ENCODE results near the gene KRT79. TPM values are rescaled to one million over a fixed set of nuclear protein-coding genes. Genes with fewer than 3 reads are reported as not detected.
"Not testable (repeated sequence)": the region's sequence is repeated elsewhere in the genome, so short reads cannot be mapped to it uniquely, and the experiment has no call there.

The KRT79 gene
- not detected for total RNA-seq

- H3K4me3 ChIP-seq: no peak within 1 kb of the TSS
- no peaks in the 10 kb centered on the region for H3K4me1 ChIP-seq (replicated peaks)
- no peaks in the 10 kb centered on the region for H3K36me3 ChIP-seq
- WGBS: 79% methylated on average over 17 of the region's 22 CpGs
- H3K27me3 ChIP-seq (replicated peaks; ENCODE audit: insufficient read depth): peaks cover 3% of the 10 kb centered on the region
- TF ChIP-seq CTCF (IDR thresholded peaks at IDR 0.05) (no peak), POLR2A (IDR thresholded peaks at IDR 0.05) (no peak), POLR2AphosphoS5 (IDR thresholded peaks at IDR 0.05) (no peak)
- H3K27ac ChIP-seq: no peak within 1 kb of the TSS
- no peak for DNase-seq (ENCODE audit: low spot score)
- intact Hi-C loops (cut with DNase I): no loop called here
- H3K9me3 ChIP-seq: no peaks in the 10 kb centered on the region
These were observed at the start of gene KRT79 for GRCh38 chr12:52833922-52834726. Gene KRT79, minus strand, starts transcription at chr12:52834311. Its CDS starts 51 bp downstream, at chr12:52834260.

DNA sequence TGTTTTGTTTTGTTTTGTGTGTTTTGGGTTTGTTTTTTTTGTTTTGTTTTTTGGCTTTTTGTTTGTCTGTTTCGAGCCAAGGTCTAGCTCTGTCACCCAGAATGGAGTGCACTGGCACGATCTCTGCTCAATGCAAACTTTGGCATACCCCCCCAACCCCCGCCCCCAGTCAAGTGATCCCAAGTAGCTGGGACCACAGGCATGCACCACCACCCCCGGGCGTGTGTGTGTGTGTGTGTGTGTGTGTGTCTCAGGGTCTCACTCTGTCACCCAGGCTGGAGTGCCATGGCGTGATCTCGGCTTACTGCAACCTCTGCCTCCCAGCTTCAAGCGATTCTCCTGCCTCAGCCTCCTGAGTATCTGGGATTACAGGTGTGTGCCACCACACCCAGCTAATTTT lies 46.4 kb upstream of the KRT79 start:
- H3K9me3 ChIP-seq; H3K4me1 ChIP-seq (replicated peaks); H3K27me3 ChIP-seq (replicated peaks; ENCODE audit: insufficient read depth); H3K4me3 ChIP-seq; DNase-seq (ENCODE audit: low spot score); intact Hi-C loops (cut with DNase I); H3K36me3 ChIP-seq; H3K27ac ChIP-seq: not testable (repeated sequence)
- WGBS: 83% methylated on average over 8 of the region's 8 CpGs

- Histone ChIP-seq H3K9me3 (no peaks in the 10 kb centered on the region), H3K4me3 (no peak overlapping the region), H3K4me1 (replicated peaks) (no peaks in the 10 kb centered on the region), H3K27ac (peak overlapping the region; percentile 53 to 69), H3K36me3 (no peaks in the 10 kb centered on the region), H3K27me3 (replicated peaks; ENCODE audit: insufficient read depth) (no peaks in the 10 kb centered on the region)
- peak; percentile 89 for DNase-seq (ENCODE audit: low spot score)
- TF ChIP-seq CTCF (IDR thresholded peaks at IDR 0.05) (peak in 3 of 4 experiments; percentile 89 to 94 (median 90)), POLR2AphosphoS5 (IDR thresholded peaks at IDR 0.05) (peak; percentile 41), POLR2A (IDR thresholded peaks at IDR 0.05) (no peak)
- 9% methylated on average over 33 of the region's 38 CpGs for WGBS
- intact Hi-C loops (cut with DNase I): loop anchor here (2.0 kb wide), 1 partner anchor 727 kb away; no protein-coding TSS in a partner anchor
These were observed 45.6 kb upstream of the KRT79 start for GRCh38 chr12:52879394-52880351.

DNA sequence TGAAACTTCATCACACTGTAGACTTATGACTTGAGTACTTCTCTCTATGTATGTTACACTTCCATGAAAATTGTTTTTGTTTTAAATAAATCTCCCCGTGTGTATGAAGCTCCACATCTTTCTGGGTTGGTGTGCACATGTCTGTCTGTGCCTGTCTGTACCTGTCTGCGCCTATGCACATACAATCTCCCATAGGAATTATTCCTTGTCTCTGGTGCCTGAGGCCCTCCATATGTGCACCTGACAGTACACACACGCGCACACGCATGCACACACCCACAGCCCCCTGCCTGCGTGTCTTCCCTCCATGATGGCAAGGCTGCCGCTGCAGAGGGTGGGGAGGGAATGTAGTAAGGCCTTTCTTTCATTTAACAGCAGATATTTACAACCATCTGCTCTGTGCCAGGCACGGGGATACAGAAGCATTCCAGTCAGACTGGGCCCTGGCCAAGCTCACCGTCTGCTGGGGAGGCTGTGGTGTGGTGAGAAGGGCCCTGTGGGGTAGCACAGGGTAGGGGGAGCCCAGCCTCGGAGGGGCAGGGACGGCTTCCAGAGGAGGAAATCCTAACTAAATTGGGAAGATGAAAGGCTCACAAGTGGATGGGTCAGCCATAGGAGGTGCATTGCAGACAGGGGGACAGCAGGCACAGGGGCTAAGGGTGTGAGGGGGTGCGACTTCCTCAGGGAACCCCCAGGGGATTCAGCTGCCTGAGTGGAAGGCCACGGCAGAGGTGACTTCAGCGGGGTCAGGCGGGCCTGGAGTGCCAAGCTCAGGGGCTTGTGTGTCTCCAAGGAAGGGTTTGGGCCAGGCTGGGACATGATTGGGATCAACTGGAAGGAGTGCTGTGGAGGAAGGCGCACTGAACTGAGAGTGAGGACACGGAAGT lies 44.6 kb upstream of the KRT79 start:
- WGBS: 50% methylated on average over 17 of the region's 17 CpGs
- Histone ChIP-seq H3K27ac (peak overlapping the region; percentile 53 to 69), H3K9me3 (no peaks in the 10 kb centered on the region), H3K27me3 (replicated peaks; ENCODE audit: insufficient read depth) (no peaks in the 10 kb centered on the region), H3K4me3 (no peak overlapping the region), H3K36me3 (no peaks in the 10 kb centered on the region), H3K4me1 (replicated peaks) (no peaks in the 10 kb centered on the region)
- peak; percentile 45 for DNase-seq (ENCODE audit: low spot score)
- intact Hi-C loops (cut with DNase I): loop anchor here (2.0 kb wide), 1 partner anchor 726 kb away; no protein-coding TSS in a partner anchor
- TF ChIP-seq POLR2A (IDR thresholded peaks at IDR 0.05) (no peak), CTCF (IDR thresholded peaks at IDR 0.05) (no peak), POLR2AphosphoS5 (IDR thresholded peaks at IDR 0.05) (no peak)
